VCaP (cell line): ENCODE measurements around the gene ANKRD23.

Experiments used
- H3K27ac ChIP-seq: fragments of 450-650 bp; 2 replicates; pipeline ENCODE4 v1.5.1; 2017
- CTCF ChIP-seq: fragments of 450-650 bp; conservative IDR thresholded peaks from 2 replicates; pipeline ENCODE4 v1.5.1; 2017; ENCODE audit warnings: mild to moderate bottlenecking, moderate library complexity

Gene ANKRD23

GRCh38 chr2:96788442-96789244 is 55.2 kb downstream of the ANKRD23 start:
- TF ChIP-seq CTCF = no peak
- H3K27ac ChIP-seq = no peak overlapping the region
